ENCODE results near the gene ITGBL1.

DNA sequence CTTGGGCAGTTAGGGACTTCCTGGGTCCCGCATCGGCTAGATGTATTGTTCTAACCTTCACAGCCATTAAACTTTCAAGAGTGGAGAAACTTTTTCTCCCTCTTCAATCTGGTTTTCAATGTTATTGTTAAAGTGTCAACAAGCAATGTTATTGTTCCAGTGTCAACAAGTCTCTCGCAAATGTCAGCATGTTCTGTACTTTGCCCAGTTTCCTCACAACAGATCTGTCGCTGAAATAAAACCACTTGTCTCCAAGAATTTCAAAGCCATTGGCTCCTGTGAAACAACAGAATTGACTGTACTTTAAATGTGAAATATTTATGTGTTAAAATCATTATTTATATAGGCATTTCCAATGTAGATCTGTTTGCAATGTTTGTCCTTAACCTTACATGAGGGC is 138.0 kb downstream of the ITGBL1 start:
- TF ChIP-seq, protein P1, sequence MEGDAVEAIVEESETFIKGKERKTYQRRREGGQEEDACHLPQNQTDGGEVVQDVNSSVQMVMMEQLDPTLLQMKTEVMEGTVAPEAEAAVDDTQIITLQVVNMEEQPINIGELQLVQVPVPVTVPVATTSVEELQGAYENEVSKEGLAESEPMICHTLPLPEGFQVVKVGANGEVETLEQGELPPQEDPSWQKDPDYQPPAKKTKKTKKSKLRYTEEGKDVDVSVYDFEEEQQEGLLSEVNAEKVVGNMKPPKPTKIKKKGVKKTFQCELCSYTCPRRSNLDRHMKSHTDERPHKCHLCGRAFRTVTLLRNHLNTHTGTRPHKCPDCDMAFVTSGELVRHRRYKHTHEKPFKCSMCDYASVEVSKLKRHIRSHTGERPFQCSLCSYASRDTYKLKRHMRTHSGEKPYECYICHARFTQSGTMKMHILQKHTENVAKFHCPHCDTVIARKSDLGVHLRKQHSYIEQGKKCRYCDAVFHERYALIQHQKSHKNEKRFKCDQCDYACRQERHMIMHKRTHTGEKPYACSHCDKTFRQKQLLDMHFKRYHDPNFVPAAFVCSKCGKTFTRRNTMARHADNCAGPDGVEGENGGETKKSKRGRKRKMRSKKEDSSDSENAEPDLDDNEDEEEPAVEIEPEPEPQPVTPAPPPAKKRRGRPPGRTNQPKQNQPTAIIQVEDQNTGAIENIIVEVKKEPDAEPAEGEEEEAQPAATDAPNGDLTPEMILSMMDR (IDR thresholded peaks at IDR 0.05; ENCODE audit: borderline replicate concordance, extremely low read depth, low read length, poor library complexity, severe bottlenecking): no peak
- no peak for TF ChIP-seq EZH2 (IDR thresholded peaks at IDR 0.05; ENCODE audit: borderline replicate concordance, low read depth, low read length, severe bottlenecking)
